ENCODE data around the gene IMMP2L.
"Not testable (repeated sequence)": the region's sequence is repeated elsewhere in the genome, so short reads cannot be mapped to it uniquely, and the experiment has no call there.

IMMP2L gene

DNA sequence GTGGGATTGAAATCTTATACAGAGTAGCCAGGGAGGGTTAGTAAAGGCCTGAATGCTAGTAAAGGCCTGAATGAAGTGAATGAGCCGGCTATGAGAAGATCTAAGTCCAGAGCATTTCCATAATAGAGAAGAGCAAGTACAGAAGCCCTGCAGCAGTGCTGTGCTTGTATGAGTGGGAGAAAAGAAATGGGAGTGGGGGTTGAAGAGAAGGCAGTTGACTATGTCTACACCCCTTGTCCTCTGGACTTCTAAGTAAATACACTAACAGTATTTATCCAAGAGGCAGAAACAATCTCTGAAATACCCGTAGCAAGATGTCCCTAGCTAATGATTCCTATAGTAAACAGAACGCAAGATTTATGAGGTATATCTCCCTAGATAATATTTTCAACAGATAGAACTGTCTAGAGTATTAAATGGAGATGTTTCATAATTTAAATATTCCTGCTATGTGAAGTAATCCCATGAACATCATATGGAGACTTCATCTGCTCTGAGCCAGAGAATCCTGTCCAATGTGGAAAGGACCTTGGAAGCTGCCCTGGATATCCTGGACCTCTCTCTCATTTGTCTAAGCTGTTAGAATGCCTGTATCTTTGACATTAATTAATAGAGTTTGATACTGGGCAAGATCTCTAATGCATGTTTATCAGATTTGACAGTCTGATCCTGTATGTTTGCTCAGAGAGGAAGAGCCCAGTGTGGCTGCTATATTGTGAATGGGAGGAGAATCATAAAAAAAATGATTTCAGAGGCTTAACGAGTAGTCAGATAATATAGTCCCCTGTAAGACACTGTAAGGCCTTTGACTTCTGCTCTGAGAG lies 299.8 kb downstream of the IMMP2L start:
- DNase-seq (ENCODE audit: low spot score), result no peak

DNA sequence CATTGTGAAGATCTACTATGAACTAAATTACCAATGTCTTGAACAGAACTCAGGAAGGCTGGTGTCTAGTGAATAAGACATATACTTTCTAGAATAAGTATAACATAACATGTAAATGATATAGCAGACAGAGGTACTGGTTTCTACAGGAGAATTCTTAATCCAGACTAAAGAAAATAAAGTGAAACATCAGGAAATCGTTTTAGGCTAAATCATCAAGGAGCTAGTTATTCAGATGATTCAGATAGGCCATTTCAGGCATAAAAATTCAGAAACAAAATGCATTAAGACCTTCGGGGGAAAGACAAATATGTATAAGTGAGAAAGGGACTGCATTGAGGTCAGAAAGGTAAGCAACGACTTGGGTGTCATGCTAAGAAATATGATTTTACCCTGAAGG lies 300.8 kb downstream of the IMMP2L start:
- DNase-seq (ENCODE audit: low spot score), result no peak

DNA sequence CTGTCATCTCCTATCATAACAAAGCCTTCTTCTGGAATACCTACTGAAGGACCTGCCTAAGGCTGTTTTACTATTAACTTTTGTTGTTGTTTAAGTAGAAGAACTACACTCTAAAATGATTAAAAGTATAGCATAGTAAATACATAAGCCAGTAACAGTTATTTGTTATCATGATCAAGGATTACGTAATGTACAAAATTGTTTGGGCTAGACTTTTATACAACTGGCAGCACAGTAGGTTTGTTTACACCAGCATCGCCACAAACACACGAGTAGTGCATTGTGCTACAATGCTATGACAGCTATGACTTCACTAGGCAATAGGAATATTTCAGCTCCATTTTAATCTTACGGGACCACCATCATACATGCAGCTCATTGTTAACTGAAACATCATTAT lies 302.3 kb downstream of the IMMP2L start:
- no peak for DNase-seq (ENCODE audit: low spot score)

DNA sequence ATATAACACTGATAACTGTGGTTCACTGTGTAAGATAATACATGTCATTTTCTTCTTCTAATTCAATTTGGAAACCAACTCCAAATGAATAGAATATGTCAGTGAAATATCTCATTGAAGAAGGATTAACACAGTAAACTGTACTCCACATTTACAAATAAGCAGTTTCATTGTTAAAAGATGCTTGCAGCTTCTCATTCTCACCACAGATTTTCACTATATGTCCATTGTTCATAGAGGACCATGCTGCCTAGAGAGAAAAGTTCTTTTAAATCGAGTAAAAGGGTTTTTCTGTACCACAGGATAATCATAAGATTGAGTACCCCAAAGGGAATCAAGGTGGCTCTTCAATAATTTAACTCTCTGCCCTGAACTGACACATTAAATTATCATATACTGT lies 305.9 kb downstream of the IMMP2L start:
- no peak for DNase-seq (ENCODE audit: low spot score)

DNA sequence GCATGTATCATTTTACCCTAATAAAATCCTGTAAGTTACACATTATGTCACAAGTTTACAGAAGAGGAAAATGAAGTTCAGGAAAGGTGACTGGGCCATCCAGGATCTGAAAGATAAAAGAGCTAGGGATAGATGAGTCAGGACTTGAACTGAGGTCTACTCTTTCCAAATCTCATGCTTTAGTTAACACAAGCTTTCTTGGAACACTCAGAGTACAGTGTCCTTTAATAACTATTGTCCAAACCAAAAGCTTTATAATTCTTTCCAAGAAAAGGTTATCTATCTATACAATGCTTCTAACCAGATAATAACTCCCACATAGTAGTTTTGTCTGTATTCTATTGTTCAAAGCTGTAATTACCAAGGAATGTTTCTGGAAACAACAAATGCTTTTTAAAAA lies 306.7 kb downstream of the IMMP2L start:
- DNase-seq (ENCODE audit: low spot score), result no peak

DNA sequence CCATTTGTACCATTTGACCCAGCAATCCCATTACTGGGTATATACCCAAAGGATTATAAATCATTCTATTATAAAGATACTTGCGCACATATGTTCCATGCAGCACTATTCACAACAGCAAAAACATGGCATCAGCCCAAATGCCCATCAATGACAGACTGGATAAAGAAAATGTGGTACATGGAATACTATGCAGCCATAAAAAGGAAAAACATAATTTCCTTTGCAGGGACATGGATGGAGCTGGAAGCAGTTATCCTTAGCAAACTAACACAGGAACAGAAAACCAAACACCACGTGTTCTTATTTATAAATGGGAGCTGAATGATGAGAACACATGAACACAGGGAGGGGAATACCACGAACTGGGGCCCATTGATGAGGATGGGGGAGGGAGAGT lies 310.9 kb downstream of the IMMP2L start:
- not testable (repeated sequence) for DNase-seq (ENCODE audit: low spot score)

DNA sequence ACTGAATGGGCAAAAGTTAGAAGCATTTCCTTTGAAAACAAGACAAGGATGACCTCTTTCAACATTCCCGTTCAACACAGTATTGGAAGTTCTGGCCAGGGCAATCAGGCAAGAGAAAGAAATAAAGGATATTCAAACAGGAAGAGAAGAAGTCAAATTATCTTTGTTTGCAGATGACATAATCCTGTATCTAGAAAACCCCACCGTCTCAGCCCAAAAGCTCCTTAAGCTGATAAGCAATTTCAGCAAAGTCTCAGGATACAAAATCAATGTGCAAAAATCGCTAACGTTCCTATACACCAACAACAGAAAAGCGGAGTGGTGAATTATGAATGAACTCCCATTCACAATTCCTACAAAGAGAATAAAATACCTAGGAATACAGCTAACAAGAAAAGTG lies 312.5 kb downstream of the IMMP2L start:
- DNase-seq (ENCODE audit: low spot score), result not testable (repeated sequence)

DNA sequence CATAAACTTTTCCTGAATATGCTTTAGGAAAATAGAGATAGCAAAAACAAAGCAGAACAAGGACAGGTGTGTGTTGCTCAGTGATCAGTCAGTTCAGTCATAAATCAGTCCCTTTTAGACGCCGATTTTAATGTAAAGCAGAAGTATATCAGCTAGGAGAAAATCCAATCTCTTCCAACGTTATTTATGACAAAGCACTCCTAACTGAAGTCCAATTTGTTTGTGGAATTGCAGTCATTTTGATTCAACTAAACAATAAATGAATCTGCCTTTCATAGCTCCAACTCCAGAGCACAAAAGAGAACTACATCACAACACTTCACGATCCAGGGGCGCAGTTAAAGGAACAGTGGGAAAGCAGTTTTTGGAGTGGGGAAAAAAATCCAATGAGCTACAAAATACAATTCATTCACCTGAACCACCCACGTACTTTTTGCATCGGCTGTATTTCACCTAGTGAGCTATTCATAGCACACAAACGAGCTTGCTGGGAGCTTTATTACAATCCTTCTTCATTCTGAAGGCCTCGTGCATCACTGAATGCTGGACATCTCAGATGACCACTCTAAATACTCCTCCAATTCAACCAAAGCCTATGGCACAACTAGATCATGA lies 320.0 kb downstream of the IMMP2L start:
- no peak for DNase-seq (ENCODE audit: low spot score)

DNA sequence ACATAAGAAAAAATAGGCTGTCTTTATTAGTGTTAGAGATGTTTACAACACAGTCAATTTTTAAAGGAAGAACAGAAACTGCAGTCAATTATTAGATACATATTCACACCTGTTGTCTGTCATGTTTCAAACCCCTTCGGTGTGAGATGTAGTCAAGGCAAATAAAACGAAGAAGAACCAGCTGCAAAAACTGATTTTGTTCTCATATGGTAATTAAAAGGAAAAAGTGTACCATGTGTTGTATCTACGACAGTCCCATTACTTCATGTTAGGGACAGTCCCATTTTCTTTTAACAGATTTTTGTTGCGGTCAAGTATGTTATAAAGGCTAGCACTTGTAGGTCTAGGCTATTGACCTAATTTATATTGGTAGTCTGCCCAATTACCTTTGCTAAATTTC lies 321.9 kb downstream of the IMMP2L start:
- no peak for DNase-seq (ENCODE audit: low spot score)

DNA sequence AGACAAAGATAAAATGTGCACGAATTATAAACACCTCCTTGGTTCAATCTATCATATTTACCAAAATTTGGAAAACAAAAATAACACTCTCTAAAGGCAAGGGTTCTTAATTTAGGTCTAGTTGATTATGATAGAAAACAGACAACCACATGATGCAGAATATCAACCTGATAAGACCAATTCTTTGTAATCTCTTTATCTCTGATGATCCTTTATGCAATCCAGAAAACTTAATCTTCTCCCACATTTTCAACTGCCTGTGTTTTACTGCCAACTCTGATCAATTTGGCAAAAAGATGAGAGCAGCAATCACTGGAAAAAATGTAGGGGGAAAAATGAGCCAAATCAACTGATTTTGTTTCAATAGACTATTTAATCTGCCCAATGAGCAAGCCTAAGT lies 322.9 kb downstream of the IMMP2L start:
- no peak for DNase-seq (ENCODE audit: low spot score)

DNA sequence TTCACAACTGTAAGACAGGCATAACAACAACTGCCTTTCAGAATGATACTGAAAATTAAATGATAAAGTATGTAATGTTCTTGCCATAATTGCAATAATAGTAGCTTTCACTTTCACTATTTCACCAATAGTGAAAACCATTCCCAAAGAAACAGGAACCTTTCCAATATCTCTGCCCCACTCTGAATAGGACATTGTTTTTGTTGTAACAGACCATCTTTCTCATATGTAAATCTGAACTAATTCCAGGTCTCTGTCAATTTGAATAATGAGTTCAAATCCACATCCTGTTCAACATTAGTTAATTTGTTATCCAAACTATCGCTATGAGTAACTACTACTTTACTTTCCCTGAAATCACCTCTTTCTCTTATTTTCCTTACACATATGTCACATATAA lies 323.4 kb downstream of the IMMP2L start:
- DNase-seq (ENCODE audit: low spot score), result no peak

DNA sequence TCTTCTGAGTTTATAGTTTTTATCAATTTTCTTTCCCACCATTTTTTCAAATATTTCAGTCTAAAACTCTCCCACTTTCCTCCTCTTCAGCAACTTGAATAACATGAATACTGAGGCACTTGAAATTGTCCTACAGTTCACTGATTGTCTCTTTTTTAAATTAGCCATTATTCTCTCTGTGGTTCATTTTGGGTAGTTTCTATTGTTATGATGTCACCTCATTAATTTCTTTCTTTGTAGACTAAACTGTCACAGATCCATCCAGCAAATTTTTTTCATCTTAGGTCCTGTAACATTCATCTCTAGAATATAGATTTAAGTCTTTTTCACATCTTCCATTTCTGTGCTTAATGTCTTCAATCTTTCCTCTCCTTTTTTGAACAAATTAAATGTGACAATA lies 326.6 kb downstream of the IMMP2L start:
- DNase-seq (ENCODE audit: low spot score), result no peak

DNA sequence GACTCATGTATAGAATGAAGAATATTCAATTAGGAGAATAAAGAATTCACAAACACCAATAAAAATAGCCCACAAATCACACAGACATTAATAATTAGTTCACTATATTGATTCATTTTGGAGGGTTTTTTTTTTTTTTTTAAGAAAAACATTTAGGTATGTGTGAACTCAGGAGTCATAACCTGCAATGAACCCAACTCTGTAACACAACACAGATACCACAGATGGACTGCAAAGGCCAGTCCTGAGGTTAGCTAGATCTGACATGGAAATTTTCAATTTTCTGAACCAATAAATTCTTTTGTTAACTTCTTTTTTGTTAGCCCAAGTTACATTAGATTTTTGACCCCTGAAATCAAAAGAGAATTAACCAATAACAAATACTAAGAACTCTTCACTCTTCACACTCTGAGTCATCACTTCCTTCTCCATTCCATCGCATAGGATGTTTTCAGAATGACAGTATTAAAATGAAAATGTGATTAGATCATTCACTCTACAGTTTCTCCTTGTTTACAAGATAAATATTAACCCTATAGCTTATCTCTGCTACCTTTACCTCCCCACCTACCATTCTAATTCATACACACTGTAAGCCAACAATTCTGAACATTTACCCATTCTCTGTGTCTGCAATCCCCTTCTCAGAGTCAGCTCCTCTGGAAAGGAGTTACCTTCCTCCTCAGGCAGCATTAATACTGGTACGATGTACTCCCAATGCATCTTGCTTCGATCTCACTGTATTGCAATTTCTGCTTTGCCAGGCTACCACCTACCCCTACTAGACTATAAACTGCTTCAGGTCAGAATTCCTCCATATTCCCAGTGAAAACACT lies 329.8 kb downstream of the IMMP2L start:
- DNase-seq (ENCODE audit: low spot score), result no peak

DNA sequence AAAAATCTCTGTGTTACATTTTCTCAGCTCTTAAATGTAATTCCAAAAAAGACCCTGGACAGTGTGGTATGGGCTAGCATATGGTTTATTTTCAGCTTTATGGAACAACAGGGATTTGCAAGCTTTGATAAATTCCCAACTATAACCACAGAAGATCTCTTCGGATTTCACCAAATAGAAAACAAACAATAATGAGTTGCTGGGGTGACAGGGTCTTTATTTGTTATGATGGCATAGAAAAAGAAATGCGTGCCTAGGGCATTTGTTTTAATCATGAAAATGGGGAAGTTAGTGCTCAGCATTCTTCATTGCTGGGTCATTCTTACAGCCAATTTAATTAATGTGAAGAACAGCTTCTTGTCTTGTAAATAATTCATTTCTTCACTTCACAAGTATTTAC lies 332.4 kb downstream of the IMMP2L start:
- no peak for DNase-seq (ENCODE audit: low spot score)

DNA sequence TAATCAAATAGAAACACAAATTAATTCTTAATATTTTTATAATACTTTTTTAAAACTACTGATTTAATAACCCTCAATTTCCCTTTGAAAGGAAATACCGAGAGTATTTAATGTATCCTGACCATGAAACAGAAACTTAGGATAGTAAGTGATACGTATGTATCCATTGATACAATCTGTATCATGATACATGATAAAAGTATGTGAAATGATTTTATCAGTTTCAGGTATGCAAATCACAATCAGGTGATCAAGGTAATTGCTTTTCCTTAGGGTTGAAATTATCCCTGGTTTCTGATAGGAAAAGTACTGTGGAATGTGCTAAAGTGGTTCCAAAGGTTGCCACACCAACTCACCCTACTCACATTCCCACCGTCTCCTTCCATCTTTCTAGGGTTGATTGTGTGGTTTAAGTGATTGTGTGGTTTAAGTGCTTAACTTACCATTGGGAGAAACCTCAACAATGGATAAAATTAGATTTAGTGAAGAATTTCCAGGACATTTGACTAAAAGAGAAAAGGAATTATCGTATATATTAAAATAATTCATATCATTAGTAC lies 333.0 kb downstream of the IMMP2L start:
- DNase-seq (ENCODE audit: low spot score), result no peak

DNA sequence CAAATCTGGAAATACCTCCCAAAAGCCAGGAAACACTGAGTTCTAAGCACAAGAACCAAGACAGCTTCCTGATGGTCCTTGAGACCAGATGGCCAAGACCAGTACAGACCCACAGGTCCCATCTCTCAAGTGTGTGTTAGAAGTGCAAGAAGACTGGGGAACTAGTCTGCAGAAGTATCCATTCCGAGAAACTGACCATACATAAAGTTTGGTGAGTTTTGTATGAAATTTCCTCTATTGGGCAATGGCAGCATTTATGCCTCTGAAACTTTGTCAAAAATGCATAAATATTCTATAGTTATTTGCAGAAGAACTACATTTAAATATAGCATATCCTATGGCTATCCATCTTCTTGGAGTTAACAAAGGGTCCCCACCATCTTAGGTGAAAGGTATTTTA lies 333.9 kb downstream of the IMMP2L start:
- DNase-seq (ENCODE audit: low spot score), result no peak

DNA sequence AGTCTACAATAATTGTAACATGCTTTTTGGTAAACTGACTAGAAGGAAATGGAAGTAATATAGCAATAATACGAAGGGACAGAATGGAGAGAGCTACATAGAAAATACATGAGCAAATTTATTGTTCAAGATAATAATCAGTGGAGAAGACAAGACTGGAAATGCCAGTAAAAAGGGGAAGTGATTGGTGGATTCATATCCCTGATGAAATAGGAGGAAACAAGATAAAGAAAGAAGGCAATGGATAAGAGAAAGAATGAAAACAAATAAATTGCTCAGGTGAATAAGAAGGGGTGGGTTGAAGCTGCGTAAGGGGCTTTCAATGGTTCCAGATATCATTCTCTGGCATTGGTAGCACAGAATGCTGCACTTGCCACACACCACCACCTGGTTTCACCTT lies 335.5 kb downstream of the IMMP2L start:
- DNase-seq (ENCODE audit: low spot score), result no peak

DNA sequence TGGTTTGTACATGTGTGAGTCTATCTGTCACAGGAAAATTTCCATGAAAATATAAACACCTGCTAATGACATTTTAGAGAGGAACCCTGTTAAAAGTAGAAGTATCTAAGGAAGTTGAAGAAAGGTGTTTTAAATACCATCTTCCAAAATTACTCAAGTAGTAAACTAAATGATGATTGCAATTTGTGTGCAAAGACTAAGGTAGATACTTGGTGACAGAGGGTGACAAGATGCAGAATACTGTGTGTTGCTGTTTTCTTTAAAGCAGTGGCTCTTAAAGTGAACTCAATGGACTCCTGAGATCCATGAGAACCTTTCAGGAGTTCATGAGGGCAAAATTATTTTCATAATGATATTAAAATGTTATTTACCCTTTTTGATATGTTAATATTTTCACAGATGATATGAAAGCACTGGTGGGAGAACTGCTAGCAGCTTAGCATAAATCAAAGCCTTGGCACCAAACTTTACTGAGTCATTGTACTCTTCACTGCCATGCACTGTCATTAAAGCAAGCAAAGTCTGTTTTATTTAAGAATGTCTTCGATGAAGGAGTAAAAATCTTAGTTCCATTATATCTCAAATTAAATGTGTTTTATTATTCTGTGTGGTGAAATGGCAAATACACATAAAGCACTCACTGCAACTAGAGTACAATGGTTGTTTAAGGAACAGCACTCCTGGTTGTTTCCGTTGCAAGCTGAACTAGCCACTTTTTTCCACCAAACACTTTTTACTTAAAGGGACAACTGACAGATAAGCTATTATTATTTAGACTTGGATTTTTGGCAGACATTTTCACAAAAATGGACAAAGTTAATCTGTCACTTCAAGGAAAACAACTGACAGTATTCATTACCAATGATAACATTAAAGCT lies 337.7 kb downstream of the IMMP2L start:
- no peak for DNase-seq (ENCODE audit: low spot score)

DNA sequence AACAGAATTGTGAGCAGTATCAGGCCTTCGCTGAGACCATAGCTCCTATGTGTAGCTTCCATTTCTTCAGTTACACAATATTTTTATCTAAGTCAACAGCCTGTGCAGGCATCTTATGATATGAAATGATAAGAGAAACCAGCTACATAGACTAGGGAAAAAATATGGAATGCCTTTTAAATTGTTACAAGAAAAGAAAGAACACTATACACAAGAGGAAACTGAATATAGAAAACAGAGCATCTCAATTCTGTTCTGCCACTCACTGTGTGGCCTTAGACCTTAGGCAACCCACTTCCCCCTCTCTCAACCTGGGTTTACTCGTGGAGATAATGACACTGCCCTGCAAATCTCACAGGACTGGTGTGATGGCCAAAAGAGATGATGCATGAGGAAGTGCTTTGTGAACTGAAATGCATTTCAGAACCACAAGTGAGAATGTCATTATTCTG lies 338.5 kb downstream of the IMMP2L start:
- DNase-seq (ENCODE audit: low spot score), result no peak

DNA sequence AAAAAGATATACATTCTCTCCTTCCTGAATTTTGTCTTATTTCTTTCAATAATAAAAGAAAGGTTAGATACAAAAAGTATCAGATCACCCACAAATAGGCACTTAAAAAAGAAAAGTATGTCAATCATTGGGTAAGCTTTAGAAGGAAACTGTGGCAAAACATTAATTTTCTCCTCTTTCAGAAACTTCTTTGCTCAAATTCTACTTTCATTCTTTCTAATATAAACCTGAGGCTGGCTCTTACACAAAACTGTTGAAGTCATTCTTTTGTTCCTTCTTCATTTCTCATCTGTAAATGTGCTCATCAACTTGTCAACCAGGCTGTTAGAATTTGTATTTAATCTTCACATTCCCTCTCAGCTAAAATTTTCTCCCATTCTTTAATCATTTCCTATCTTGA lies 346.7 kb downstream of the IMMP2L start:
- DNase-seq (ENCODE audit: low spot score), result no peak

DNA sequence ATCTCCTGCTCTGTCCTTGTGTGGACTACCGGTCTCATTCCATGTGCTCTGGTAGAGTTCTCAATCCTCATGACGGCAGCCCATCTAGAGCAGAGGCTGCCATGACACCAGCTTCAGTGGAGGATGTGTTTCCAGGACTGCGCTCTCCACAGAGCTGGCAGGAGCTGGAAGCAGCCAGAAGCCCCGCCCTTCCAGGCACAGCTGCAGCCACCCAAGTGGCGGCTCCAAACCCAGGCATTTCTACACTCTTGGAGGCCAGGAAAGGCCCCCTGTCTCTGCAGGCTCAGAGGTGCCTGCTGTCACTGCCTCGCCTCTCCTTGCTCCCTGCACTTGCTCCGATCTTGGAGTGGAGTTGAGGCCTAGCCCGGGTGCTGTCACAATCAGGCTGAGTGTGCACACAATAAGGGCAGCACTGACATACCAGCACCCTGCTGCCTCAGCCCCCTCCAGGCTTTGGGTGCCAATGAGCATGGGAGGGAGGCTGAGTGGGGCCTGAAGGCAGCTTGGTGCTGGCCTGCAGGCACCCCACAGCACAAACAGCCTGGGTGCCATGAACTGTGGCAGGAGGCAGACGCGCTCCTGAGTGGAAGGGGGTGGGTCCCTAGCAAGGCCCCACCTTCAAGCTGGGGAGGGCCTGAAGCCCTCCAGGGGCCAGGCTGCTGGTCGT lies 349.3 kb downstream of the IMMP2L start:
- DNase-seq (ENCODE audit: low spot score), result no peak

Measured in D341Med (cell line).